Adipocyte (in vitro differentiated cells): Measurements from ENCODE around the gene ACY1.

Experiments
- DNase-seq: peaks from one replicate; pipeline ENCODE4 v3.0.0-alpha.2; 2015; ENCODE audit warnings: low read depth
- H3K27me3 ChIP-seq: replicated peaks from 2 replicates; pipeline ENCODE4 v1.7.0; 2013; ENCODE audit warnings: mild to moderate bottlenecking, low read length, moderate library complexity; ENCODE audit not compliant: control insufficient read depth, insufficient read depth
- H3K36me3 ChIP-seq: 2 replicates; pipeline ENCODE4 v1.7.0; 2013; ENCODE audit warnings: low read length, mild to moderate bottlenecking, moderate library complexity; ENCODE audit not compliant: control insufficient read depth, insufficient read depth, severe bottlenecking
- H3K4me1 ChIP-seq: 2 replicates; pipeline ENCODE4 v1.7.0; 2013; ENCODE audit warnings: mild to moderate bottlenecking, low read length, moderate library complexity; ENCODE audit not compliant: control insufficient read depth, insufficient read depth
- H3K4me3 ChIP-seq: 2 replicates; pipeline ENCODE4 v1.7.0; 2013; ENCODE audit warnings: mild to moderate bottlenecking, low read length, moderate library complexity
- H3K9ac ChIP-seq: 2 replicates; pipeline ENCODE4 v1.7.0; 2013; ENCODE audit warnings: mild to moderate bottlenecking, low read length, moderate library complexity
- H3K9me3 ChIP-seq: 2 replicates; pipeline ENCODE4 v1.7.0; 2013; ENCODE audit warnings: mild to moderate bottlenecking, low read length, moderate library complexity; ENCODE audit not compliant: control insufficient read depth

The ACY1 gene

DNA sequence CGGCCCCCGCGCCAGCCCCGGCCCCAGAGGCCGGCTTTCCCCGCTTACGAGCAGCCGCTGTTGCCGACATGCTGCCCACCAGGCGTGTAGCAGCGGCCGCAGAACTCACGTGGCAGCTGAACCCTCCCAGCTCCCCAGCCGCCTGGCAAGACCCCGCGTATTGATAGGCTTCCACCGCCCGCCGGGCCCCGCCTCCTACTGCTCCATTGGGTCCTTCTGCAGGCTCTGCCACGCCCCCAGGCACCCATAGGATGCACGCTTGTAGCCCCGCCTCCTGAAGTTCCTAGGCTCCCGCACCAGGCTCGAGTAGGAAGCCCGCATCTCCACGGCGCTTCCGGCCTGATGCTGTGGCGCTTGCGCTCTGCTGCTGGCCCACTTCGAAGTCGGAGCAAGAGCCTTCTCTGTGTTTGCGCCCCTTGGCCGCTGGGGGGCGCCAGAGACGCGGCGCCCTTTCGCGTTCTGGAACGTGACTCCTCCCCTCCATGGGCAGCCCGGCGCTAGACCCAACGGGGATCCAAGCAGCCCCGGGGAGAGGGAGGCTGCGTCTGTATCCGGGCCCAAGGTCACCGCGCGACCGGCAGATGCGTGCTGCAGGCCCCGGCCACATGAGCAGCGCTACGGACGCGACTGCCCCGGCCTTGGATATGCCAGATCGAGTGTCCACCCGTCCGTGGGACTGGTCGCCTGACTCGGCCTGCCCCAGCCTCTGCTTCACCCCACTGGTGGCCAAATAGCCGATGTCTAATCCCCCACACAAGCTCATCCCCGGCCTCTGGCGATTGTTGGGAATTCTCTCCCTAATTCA lies 41.3 kb upstream of the ACY1 start, which contains the start of the genes PARP3 and RRP9:
PARP3 (plus strand) TSS at position 566 of the 805 bp plus-strand sequence. CDS start 993 bp downstream, outside the sequence.
RRP9 (minus strand) TSS at position 107 of the 805 bp plus-strand sequence; CDS start at position 70, 37 bp downstream.
- Histone ChIP-seq H3K4me3 (peak within 1 kb of the TSS; percentile 86), H3K9me3 (no peaks in the 10 kb centered on the region), H3K9ac (peak within 1 kb of the TSS; percentile 95), H3K36me3 (peaks cover 50% of the 10 kb centered on the region), H3K27me3 (no peaks in the 10 kb centered on the region), H3K4me1 (peaks cover 36% of the 10 kb centered on the region)
- DNase-seq = peak; percentile 100

DNA sequence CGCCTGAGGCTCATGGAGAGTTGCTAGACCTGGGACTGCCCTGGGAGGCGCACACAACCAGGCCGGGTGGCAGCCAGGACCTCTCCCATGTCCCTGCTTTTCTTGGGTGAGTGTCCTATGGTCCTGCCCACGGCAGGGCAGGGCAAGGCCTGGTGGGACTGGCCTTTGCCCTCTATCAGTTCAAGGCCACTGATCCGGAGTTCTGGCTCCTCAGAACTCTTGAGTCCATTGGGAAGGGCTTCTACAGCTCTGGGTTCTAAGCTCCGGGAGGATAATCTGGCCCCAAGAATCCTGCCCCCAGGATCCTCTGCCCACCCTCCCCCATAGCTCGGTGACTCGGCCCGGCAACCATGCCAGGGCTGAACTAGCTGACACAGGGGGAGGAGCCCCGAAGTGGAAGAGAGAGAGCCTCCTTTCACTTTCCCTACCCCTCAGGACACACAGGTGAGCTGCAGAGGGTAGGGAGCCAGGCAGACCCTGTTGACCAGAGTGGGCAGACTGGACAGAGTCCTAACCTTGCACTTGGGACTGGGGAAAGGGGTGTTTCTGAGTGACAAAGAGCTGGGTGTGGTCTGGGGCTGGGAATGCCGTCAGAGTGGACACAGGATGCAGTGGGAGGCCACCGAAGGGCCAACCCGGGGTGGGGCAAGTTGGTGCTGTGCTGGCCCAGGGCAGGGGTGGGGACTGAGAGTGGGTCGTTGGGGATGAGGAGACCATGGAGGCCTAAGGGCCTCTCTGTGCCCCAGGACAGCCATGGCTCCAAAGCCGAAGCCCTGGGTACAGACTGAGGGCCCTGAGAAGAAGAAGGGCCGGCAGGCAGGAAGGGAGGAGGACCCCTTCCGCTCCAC lies 40.5 kb upstream of the ACY1 start:
- Histone ChIP-seq H3K9ac (peak overlapping the region; percentile 95), H3K4me3 (peak overlapping the region; percentile 78), H3K36me3 (peaks cover 42% of the 10 kb centered on the region), H3K9me3 (no peaks in the 10 kb centered on the region), H3K27me3 (no peaks in the 10 kb centered on the region), H3K4me1 (peaks cover 36% of the 10 kb centered on the region)
- peak; percentile 55 for DNase-seq

GRCh38 chr3:51943451-51944391 lies 39.6 kb upstream of the ACY1 start:
- DNase-seq = no peak
- H3K9ac ChIP-seq = peak overlapping the region; percentile 95
- H3K27me3 ChIP-seq = no peaks in the 10 kb centered on the region
- peaks cover 35% of the 10 kb centered on the region for H3K4me1 ChIP-seq
- H3K4me3 ChIP-seq = peak overlapping the region; percentile 78
- H3K36me3 ChIP-seq = peaks cover 38% of the 10 kb centered on the region
- no peaks in the 10 kb centered on the region for H3K9me3 ChIP-seq

DNA sequence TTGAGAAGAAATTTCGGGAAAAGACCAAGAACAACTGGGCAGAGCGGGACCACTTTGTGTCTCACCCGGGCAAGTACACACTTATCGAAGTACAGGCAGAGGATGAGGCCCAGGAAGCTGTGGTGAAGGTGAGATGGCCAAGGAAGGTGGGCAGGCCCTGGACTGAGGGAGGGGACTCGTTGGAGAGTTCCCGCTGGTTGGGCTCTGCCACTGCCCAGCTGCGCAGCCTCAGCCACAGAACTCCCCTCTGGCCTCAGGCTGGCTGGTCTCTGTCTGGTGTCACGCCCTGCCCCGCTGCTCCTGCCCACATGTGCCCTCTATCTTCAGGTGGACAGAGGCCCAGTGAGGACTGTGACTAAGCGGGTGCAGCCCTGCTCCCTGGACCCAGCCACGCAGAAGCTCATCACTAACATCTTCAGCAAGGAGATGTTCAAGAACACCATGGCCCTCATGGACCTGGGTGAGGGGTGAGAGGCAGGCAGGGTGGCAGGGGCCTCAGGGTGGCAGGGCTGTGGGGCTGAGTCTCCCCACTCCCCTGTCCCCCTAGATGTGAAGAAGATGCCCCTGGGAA lies 38.8 kb upstream of the ACY1 start:
- Histone ChIP-seq H3K4me1 (peaks cover 27% of the 10 kb centered on the region), H3K27me3 (no peaks in the 10 kb centered on the region), H3K36me3 (peaks cover 35% of the 10 kb centered on the region), H3K9ac (no peak overlapping the region), H3K9me3 (no peaks in the 10 kb centered on the region), H3K4me3 (no peak overlapping the region)
- DNase-seq = no peak

- Histone ChIP-seq H3K4me3 (no peak overlapping the region), H3K27me3 (no peaks in the 10 kb centered on the region), H3K9ac (no peak overlapping the region), H3K9me3 (no peaks in the 10 kb centered on the region), H3K36me3 (peaks cover 33% of the 10 kb centered on the region), H3K4me1 (peaks cover 21% of the 10 kb centered on the region)
- no peak for DNase-seq
Measured at GRCh38 chr3:51945031-51945840, 38.1 kb upstream of the ACY1 start.

DNA sequence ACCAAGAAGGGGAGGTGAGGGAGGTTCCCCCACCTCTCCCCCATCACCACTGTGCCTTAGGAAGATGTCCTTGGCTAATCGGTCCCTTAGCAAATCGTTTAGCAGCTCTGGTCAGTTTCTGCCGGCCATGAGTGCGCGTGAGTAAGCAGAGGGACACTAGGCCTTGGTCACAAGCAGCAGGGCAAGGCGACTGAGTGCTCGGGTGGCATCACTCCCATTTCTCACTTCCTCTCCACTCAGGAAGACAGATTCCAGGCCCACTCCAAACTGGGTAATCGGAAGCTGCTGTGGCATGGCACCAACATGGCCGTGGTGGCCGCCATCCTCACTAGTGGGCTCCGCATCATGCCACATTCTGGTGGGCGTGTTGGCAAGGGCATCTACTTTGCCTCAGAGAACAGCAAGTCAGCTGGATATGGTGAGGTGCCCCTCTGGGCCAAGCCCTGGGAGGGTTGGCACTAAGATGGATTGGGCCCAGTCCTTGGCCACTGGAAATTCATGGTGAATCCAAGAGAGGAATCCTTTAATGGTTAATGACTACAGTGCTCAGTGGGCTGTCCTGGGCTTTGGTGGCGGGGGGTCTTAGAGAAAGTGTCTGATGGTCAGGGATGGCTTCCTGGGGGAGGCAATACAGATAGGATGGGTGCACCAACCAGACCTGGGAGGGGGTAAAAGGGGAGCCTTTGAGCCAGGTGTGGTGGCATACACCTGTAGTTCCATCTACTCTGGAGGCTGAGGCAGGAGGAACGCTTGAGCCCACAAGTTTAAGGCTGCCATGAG lies 37.2 kb upstream of the ACY1 start:
- Histone ChIP-seq H3K4me3 (no peak overlapping the region), H3K36me3 (peaks cover 33% of the 10 kb centered on the region), H3K4me1 (peaks cover 15% of the 10 kb centered on the region), H3K27me3 (no peaks in the 10 kb centered on the region), H3K9ac (no peak overlapping the region), H3K9me3 (no peaks in the 10 kb centered on the region)
- no peak for DNase-seq

- H3K27me3 ChIP-seq = no peaks in the 10 kb centered on the region
- no peak for DNase-seq
- no peak overlapping the region for H3K4me3 ChIP-seq
- no peaks in the 10 kb centered on the region for H3K9me3 ChIP-seq
- peaks cover 15% of the 10 kb centered on the region for H3K4me1 ChIP-seq
- H3K9ac ChIP-seq = no peak overlapping the region
- H3K36me3 ChIP-seq = peaks cover 33% of the 10 kb centered on the region
Measured at GRCh38 chr3:51946796-51947195, 36.5 kb upstream of the ACY1 start.

- peaks cover 33% of the 10 kb centered on the region for H3K36me3 ChIP-seq
- DNase-seq = no peak
- no peak overlapping the region for H3K4me3 ChIP-seq
- H3K4me1 ChIP-seq = peaks cover 12% of the 10 kb centered on the region
- no peaks in the 10 kb centered on the region for H3K9me3 ChIP-seq
- H3K9ac ChIP-seq = no peak overlapping the region
- H3K27me3 ChIP-seq = no peaks in the 10 kb centered on the region
Measured at GRCh38 chr3:51947215-51947900, 36.0 kb upstream of the ACY1 start.

DNA sequence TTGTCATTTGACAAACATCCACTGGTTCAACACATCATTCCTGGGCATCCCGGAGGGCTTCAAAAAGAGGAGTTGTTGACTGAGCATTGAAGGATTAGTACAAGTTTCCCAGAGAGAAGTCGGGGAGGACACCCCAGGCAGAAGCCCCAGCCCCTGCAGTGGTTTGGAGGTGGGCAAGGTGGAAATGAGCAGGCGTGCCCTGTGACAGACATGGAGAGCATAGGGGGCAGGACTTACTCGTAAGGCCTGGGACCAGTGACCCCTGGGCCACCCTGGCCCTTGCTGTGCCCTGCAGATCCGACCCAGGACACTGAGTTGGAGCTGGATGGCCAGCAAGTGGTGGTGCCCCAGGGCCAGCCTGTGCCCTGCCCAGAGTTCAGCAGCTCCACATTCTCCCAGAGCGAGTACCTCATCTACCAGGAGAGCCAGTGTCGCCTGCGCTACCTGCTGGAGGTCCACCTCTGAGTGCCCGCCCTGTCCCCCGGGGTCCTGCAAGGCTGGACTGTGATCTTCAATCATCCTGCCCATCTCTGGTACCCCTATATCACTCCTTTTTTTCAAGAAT lies 35.2 kb upstream of the ACY1 start:
- no peak overlapping the region for H3K9ac ChIP-seq
- H3K36me3 ChIP-seq = peaks cover 33% of the 10 kb centered on the region
- H3K9me3 ChIP-seq = no peaks in the 10 kb centered on the region
- H3K27me3 ChIP-seq = no peaks in the 10 kb centered on the region
- no peak overlapping the region for H3K4me3 ChIP-seq
- DNase-seq = no peak
- peaks cover 6% of the 10 kb centered on the region for H3K4me1 ChIP-seq
